ENCODE data around the gene TRAK2.

Gene TRAK2

GRCh38 chr2:201353116-201353515, 98.1 kb downstream of the TRAK2 start:
- DNase-seq, result no peak
- Histone ChIP-seq H3K4me2 (ENCODE audit: low read length) (no peak overlapping the region), H2BK12ac (ENCODE audit: low read length) (no peak overlapping the region), H4K12ac (ENCODE audit: low read depth, low read length) (no peak overlapping the region), H3K36me3 (ENCODE audit: control insufficient read depth in 1 of 2, insufficient read depth in 2 of 2, low read length in 2 of 2) (no peaks in the 10 kb centered on the region), H3K9ac (ENCODE audit: low read length) (no peak overlapping the region), H3K23ac (ENCODE audit: low read length) (no peak overlapping the region), H3K18ac (ENCODE audit: low read length) (no peak overlapping the region), H3K4me1 (ENCODE audit: control insufficient read depth in 1 of 2, insufficient read depth in 2 of 2, low read length in 2 of 2) (peaks cover 0 to 3% of the 10 kb centered on the region in 2 experiments), H3K27ac (ENCODE audit: low read depth, low read length) (no peak overlapping the region), H2AFZ (ENCODE audit: insufficient read depth, low read length, poor library complexity) (no peak overlapping the region), H3K4me3 (ENCODE audit: low read depth, low read length) (no peak overlapping the region), H3K27me3 (ENCODE audit: insufficient read depth, low read length) (no peaks in the 10 kb centered on the region), H4K91ac (ENCODE audit: low read depth, low read length) (no peak overlapping the region), H2BK5ac (ENCODE audit: low read depth, low read length, poor library complexity) (no peak overlapping the region), H3K14ac (ENCODE audit: low read length) (no peak overlapping the region), H3K9me3 (ENCODE audit: insufficient read depth, low read depth, low read length) (no peaks in the 10 kb centered on the region), H2AK5ac (ENCODE audit: low read length) (no peak overlapping the region), H3K4ac (ENCODE audit: low read depth, low read length) (no peak overlapping the region), H4K8ac (ENCODE audit: low read depth, low read length) (no peak overlapping the region), H2BK120ac (ENCODE audit: insufficient read depth, low read length, poor library complexity) (no peak overlapping the region), H3K79me1 (ENCODE audit: low read length) (no peaks in the 10 kb centered on the region), H3K79me2 (ENCODE audit: control insufficient read depth, insufficient read depth, low read length, poor library complexity) (no peaks in the 10 kb centered on the region)
- WGBS (ENCODE audit: extremely low coverage, insufficient coverage, insufficient read length), result no CpG with 5 or more reads among the region's 1 CpG

DNA sequence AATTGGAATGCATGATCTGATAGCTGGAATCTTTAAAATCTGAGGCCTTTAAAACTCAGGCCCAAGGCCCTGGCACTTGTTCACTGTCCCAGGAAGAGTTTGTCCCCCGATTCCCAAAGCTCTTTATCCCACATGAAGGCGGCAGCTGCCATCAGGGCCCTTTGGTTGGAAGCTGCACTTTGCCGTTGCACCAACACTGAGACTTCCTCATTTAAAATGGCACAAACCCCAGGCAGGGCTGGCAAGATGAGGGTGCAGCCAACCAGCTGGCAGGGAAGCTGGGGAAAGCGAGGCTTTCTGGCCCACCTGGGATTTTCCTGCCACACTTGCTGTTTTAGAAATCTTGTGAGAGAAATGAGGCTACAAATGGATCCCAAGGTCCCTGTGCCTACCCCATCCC, 100.4 kb downstream of the TRAK2 start:
- Histone ChIP-seq H3K27me3 (ENCODE audit: insufficient read depth, low read length) (no peaks in the 10 kb centered on the region), H4K91ac (ENCODE audit: low read depth, low read length) (no peak overlapping the region), H3K23ac (ENCODE audit: low read length) (no peak overlapping the region), H2BK120ac (ENCODE audit: insufficient read depth, low read length, poor library complexity) (no peak overlapping the region), H2AK5ac (ENCODE audit: low read length) (no peak overlapping the region), H3K14ac (ENCODE audit: low read length) (no peak overlapping the region), H3K79me2 (ENCODE audit: control insufficient read depth, insufficient read depth, low read length, poor library complexity) (no peaks in the 10 kb centered on the region), H3K4ac (ENCODE audit: low read depth, low read length) (no peak overlapping the region), H3K18ac (ENCODE audit: low read length) (no peak overlapping the region), H3K36me3 (ENCODE audit: control insufficient read depth in 1 of 2, insufficient read depth in 2 of 2, low read length in 2 of 2) (no peaks in the 10 kb centered on the region), H3K4me3 (ENCODE audit: low read depth, low read length) (no peak overlapping the region), H3K9ac (ENCODE audit: low read length) (no peak overlapping the region), H3K79me1 (ENCODE audit: low read length) (no peaks in the 10 kb centered on the region), H2AFZ (ENCODE audit: insufficient read depth, low read length, poor library complexity) (no peak overlapping the region), H3K9me3 (ENCODE audit: insufficient read depth, low read depth, low read length) (no peaks in the 10 kb centered on the region), H3K27ac (ENCODE audit: low read depth, low read length) (no peak overlapping the region), H2BK5ac (ENCODE audit: low read depth, low read length, poor library complexity) (no peak overlapping the region), H4K12ac (ENCODE audit: low read depth, low read length) (no peak overlapping the region), H3K4me1 (ENCODE audit: control insufficient read depth in 1 of 2, insufficient read depth in 2 of 2, low read length in 2 of 2) (peaks cover 3 to 4% of the 10 kb centered on the region in 2 experiments), H3K4me2 (ENCODE audit: low read length) (no peak overlapping the region), H2BK12ac (ENCODE audit: low read length) (no peak overlapping the region), H4K8ac (ENCODE audit: low read depth, low read length) (no peak overlapping the region)
- DNase-seq, result no peak
- no CpG with 5 or more reads among the region's 4 CpGs for WGBS (ENCODE audit: extremely low coverage, insufficient coverage, insufficient read length)

- Histone ChIP-seq H3K79me2 (ENCODE audit: control insufficient read depth, insufficient read depth, low read length, poor library complexity) (no peaks in the 10 kb centered on the region), H4K91ac (ENCODE audit: low read depth, low read length) (no peak overlapping the region), H3K9ac (ENCODE audit: low read length) (no peak overlapping the region), H3K79me1 (ENCODE audit: low read length) (no peaks in the 10 kb centered on the region), H3K4me3 (ENCODE audit: low read depth, low read length) (no peak overlapping the region), H3K27me3 (ENCODE audit: insufficient read depth, low read length) (no peaks in the 10 kb centered on the region), H3K23ac (ENCODE audit: low read length) (no peak overlapping the region), H4K12ac (ENCODE audit: low read depth, low read length) (no peak overlapping the region), H2BK12ac (ENCODE audit: low read length) (no peak overlapping the region), H2BK5ac (ENCODE audit: low read depth, low read length, poor library complexity) (no peak overlapping the region), H3K14ac (ENCODE audit: low read length) (no peak overlapping the region), H2AK5ac (ENCODE audit: low read length) (no peak overlapping the region), H3K36me3 (ENCODE audit: control insufficient read depth in 1 of 2, insufficient read depth in 2 of 2, low read length in 2 of 2) (no peaks in the 10 kb centered on the region), H2AFZ (ENCODE audit: insufficient read depth, low read length, poor library complexity) (no peak overlapping the region), H3K4me1 (ENCODE audit: control insufficient read depth in 1 of 2, insufficient read depth in 2 of 2, low read length in 2 of 2) (peaks cover 3 to 4% of the 10 kb centered on the region in 2 experiments), H3K27ac (ENCODE audit: low read depth, low read length) (no peak overlapping the region), H3K4ac (ENCODE audit: low read depth, low read length) (no peak overlapping the region), H3K9me3 (ENCODE audit: insufficient read depth, low read depth, low read length) (no peaks in the 10 kb centered on the region), H4K8ac (ENCODE audit: low read depth, low read length) (no peak overlapping the region), H3K18ac (ENCODE audit: low read length) (no peak overlapping the region), H3K4me2 (ENCODE audit: low read length) (no peak overlapping the region), H2BK120ac (ENCODE audit: insufficient read depth, low read length, poor library complexity) (no peak overlapping the region)
- DNase-seq, result no peak
- WGBS (ENCODE audit: extremely low coverage, insufficient coverage, insufficient read length), result no CpG with 5 or more reads among the region's 4 CpGs
Measured at GRCh38 chr2:201349601-201350000, 101.7 kb downstream of the TRAK2 start.

GRCh38 chr2:201348758-201349157, 102.5 kb downstream of the TRAK2 start:
- no peak overlapping the region for H3K27ac ChIP-seq (ENCODE audit: low read depth, low read length)
- no peak overlapping the region for H3K4ac ChIP-seq (ENCODE audit: low read depth, low read length)
- H3K36me3 ChIP-seq (ENCODE audit: control insufficient read depth in 1 of 2, insufficient read depth in 2 of 2, low read length in 2 of 2), result no peaks in the 10 kb centered on the region

More at GRCh38 chr2:201348758-201349157, 102.5 kb downstream of the TRAK2 start:
- Histone ChIP-seq H3K4me3 (ENCODE audit: low read depth, low read length) (no peak overlapping the region), H3K79me1 (ENCODE audit: low read length) (no peaks in the 10 kb centered on the region), H3K14ac (ENCODE audit: low read length) (no peak overlapping the region), H3K4me2 (ENCODE audit: low read length) (no peak overlapping the region), H4K12ac (ENCODE audit: low read depth, low read length) (no peak overlapping the region), H2BK120ac (ENCODE audit: insufficient read depth, low read length, poor library complexity) (no peak overlapping the region), H3K4me1 (ENCODE audit: control insufficient read depth in 1 of 2, insufficient read depth in 2 of 2, low read length in 2 of 2) (peaks cover 3 to 4% of the 10 kb centered on the region in 2 experiments), H3K9me3 (ENCODE audit: insufficient read depth, low read depth, low read length) (no peaks in the 10 kb centered on the region), H3K18ac (ENCODE audit: low read length) (no peak overlapping the region), H3K79me2 (ENCODE audit: control insufficient read depth, insufficient read depth, low read length, poor library complexity) (no peaks in the 10 kb centered on the region), H2AFZ (ENCODE audit: insufficient read depth, low read length, poor library complexity) (no peak overlapping the region), H4K8ac (ENCODE audit: low read depth, low read length) (no peak overlapping the region), H3K9ac (ENCODE audit: low read length) (no peak overlapping the region), H3K27me3 (ENCODE audit: insufficient read depth, low read length) (no peaks in the 10 kb centered on the region), H3K23ac (ENCODE audit: low read length) (no peak overlapping the region), H2BK12ac (ENCODE audit: low read length) (no peak overlapping the region), H2BK5ac (ENCODE audit: low read depth, low read length, poor library complexity) (no peak overlapping the region), H4K91ac (ENCODE audit: low read depth, low read length) (no peak overlapping the region), H2AK5ac (ENCODE audit: low read length) (no peak overlapping the region)
- no peak for DNase-seq
- WGBS (ENCODE audit: extremely low coverage, insufficient coverage, insufficient read length), result no CpG with 5 or more reads among the region's 1 CpG
